Mucosa of rectum (tissue), 2 donors: ENCODE measurements around the gene CLDN34.

ENCODE experiments used
- H3K27ac ChIP-seq, 2 donors: one replicate each; pipeline ENCODE4 v1.7.0; 2013; ENCODE audit warnings: inconsistent platforms in 2 of 2, low read depth in 2 of 2, low read length in 2 of 2
- H3K27me3 ChIP-seq, 2 donors: one replicate each; pipeline ENCODE4 v1.7.0; 2013; ENCODE audit warnings: low read length in 2 of 2; ENCODE audit not compliant: control insufficient read depth in 2 of 2, insufficient read depth in 2 of 2
- H3K36me3 ChIP-seq, 2 donors: one replicate each; pipeline ENCODE4 v1.7.0; 2013; ENCODE audit warnings: low read length in 2 of 2; ENCODE audit not compliant: control insufficient read depth in 2 of 2, insufficient read depth in 2 of 2
- H3K4me1 ChIP-seq, 2 donors: one replicate each; pipeline ENCODE4 v1.7.0; 2013; ENCODE audit warnings: low read length in 2 of 2, mild to moderate bottlenecking in 1 of 2; ENCODE audit not compliant: control insufficient read depth in 2 of 2, insufficient read depth in 2 of 2
- H3K4me3 ChIP-seq, 2 donors: one replicate each; pipeline ENCODE4 v1.7.0; 2013; ENCODE audit warnings: low read length in 2 of 2
- H3K9ac ChIP-seq, 2 donors: one replicate each; pipeline ENCODE4 v1.7.0; 2013; ENCODE audit warnings: low read length in 2 of 2, low read depth in 1 of 2, mild to moderate bottlenecking in 1 of 2
- H3K9me3 ChIP-seq, 2 donors: one replicate each; pipeline ENCODE4 v1.7.0; 2013; ENCODE audit warnings: low read length in 2 of 2; ENCODE audit not compliant: control insufficient read depth in 2 of 2
- donor health status: healthy.
- donor health status: Normal muscosa, but diverticular disease.

CLDN34 gene

GRCh38 chrX:10001496-10001895 lies 34.3 kb downstream of the CLDN34 start:
- no peak overlapping the region for H3K27ac ChIP-seq
- no peak overlapping the region for H3K4me3 ChIP-seq
- no peak overlapping the region for H3K9ac ChIP-seq
- H3K27me3 ChIP-seq = no peaks in the 10 kb centered on the region
- H3K9me3 ChIP-seq = no peaks in the 10 kb centered on the region
- no peaks in the 10 kb centered on the region for H3K36me3 ChIP-seq
- H3K4me1 ChIP-seq = no peaks in the 10 kb centered on the region

- H3K9ac ChIP-seq = no peak overlapping the region
- H3K36me3 ChIP-seq = no peaks in the 10 kb centered on the region
- no peaks in the 10 kb centered on the region for H3K4me1 ChIP-seq
- no peak overlapping the region for H3K27ac ChIP-seq
- no peak overlapping the region for H3K4me3 ChIP-seq
- no peaks in the 10 kb centered on the region for H3K9me3 ChIP-seq
- H3K27me3 ChIP-seq = no peaks in the 10 kb centered on the region
These were observed 37.8 kb downstream of the CLDN34 start for GRCh38 chrX:10004832-10005475.

GRCh38 chrX:10006086-10006485 lies 38.9 kb downstream of the CLDN34 start:
- Histone ChIP-seq H3K36me3 (no peaks in the 10 kb centered on the region), H3K4me1 (peaks cover 0 to 1% of the 10 kb centered on the region in 2 donors), H3K9me3 (no peaks in the 10 kb centered on the region), H3K27ac (no peak overlapping the region), H3K27me3 (peaks cover 0 to 3% of the 10 kb centered on the region in 2 donors), H3K4me3 (no peak overlapping the region), H3K9ac (no peak overlapping the region)

- Histone ChIP-seq H3K4me3 (no peak overlapping the region), H3K27me3 (peaks cover 0 to 3% of the 10 kb centered on the region in 2 donors), H3K9ac (no peak overlapping the region), H3K9me3 (no peaks in the 10 kb centered on the region), H3K27ac (no peak overlapping the region), H3K4me1 (peaks cover 0 to 2% of the 10 kb centered on the region in 2 donors), H3K36me3 (no peaks in the 10 kb centered on the region)
These were observed 39.6 kb downstream of the CLDN34 start for GRCh38 chrX:10006770-10007169.

GRCh38 chrX:10007621-10008020 lies 40.5 kb downstream of the CLDN34 start:
- Histone ChIP-seq H3K9me3 (no peaks in the 10 kb centered on the region), H3K4me1 (peaks cover 0 to 2% of the 10 kb centered on the region in 2 donors), H3K27me3 (peaks cover 0 to 3% of the 10 kb centered on the region in 2 donors), H3K27ac (no peak overlapping the region), H3K4me3 (no peak overlapping the region), H3K36me3 (no peaks in the 10 kb centered on the region), H3K9ac (no peak overlapping the region)

GRCh38 chrX:10008483-10009056 lies 41.4 kb downstream of the CLDN34 start:
- no peak overlapping the region for H3K9ac ChIP-seq
- no peak overlapping the region for H3K27ac ChIP-seq

GRCh38 chrX:10009741-10010140 lies 42.6 kb downstream of the CLDN34 start:
- H3K36me3 ChIP-seq = no peaks in the 10 kb centered on the region
- no peak overlapping the region for H3K4me3 ChIP-seq
- no peaks in the 10 kb centered on the region for H3K9me3 ChIP-seq
- H3K9ac ChIP-seq = no peak overlapping the region
- H3K27ac ChIP-seq = no peak overlapping the region
- peaks cover 0 to 2% of the 10 kb centered on the region in 2 donors for H3K4me1 ChIP-seq
- H3K27me3 ChIP-seq = peaks cover 0 to 3% of the 10 kb centered on the region in 2 donors

More at GRCh38 chrX:10008483-10009056, 41.4 kb downstream of the CLDN34 start:
- Histone ChIP-seq H3K4me3 (no peak overlapping the region), H3K4me1 (peaks cover 0 to 2% of the 10 kb centered on the region in 2 donors), H3K36me3 (no peaks in the 10 kb centered on the region), H3K9me3 (no peaks in the 10 kb centered on the region), H3K27me3 (peaks cover 0 to 3% of the 10 kb centered on the region in 2 donors)

GRCh38 chrX:10010686-10011085 lies 43.5 kb downstream of the CLDN34 start:
- Histone ChIP-seq H3K9me3 (no peaks in the 10 kb centered on the region), H3K4me3 (no peak overlapping the region), H3K4me1 (peaks cover 0 to 2% of the 10 kb centered on the region in 2 donors), H3K36me3 (no peaks in the 10 kb centered on the region), H3K27me3 (peaks cover 0 to 3% of the 10 kb centered on the region in 2 donors), H3K9ac (no peak overlapping the region), H3K27ac (no peak overlapping the region)

- peaks cover 2 to 3% of the 10 kb centered on the region in 2 donors for H3K4me1 ChIP-seq
- H3K9me3 ChIP-seq = no peaks in the 10 kb centered on the region
- H3K36me3 ChIP-seq = no peaks in the 10 kb centered on the region
- H3K9ac ChIP-seq = no peak overlapping the region
- H3K4me3 ChIP-seq = no peak overlapping the region
- peaks cover 0 to 3% of the 10 kb centered on the region in 2 donors for H3K27me3 ChIP-seq
- H3K27ac ChIP-seq = no peak overlapping the region
These were observed 44.2 kb downstream of the CLDN34 start for GRCh38 chrX:10011261-10011931.

GRCh38 chrX:10011991-10012390 lies 44.8 kb downstream of the CLDN34 start:
- peaks cover 0 to 3% of the 10 kb centered on the region in 2 donors for H3K27me3 ChIP-seq
- peaks cover 3 to 5% of the 10 kb centered on the region in 2 donors for H3K4me1 ChIP-seq
- no peak overlapping the region for H3K4me3 ChIP-seq
- no peaks in the 10 kb centered on the region for H3K9me3 ChIP-seq
- no peak overlapping the region for H3K9ac ChIP-seq
- no peak overlapping the region for H3K27ac ChIP-seq
- no peaks in the 10 kb centered on the region for H3K36me3 ChIP-seq
